Glomerular visceral epithelial cell (primary cell): ENCODE measurements around the gene MTSS2.
A peak's percentile ranks its signal among the peaks of the same experiment; 100 is the strongest.
"Not testable (repeated sequence)": the region's sequence is repeated elsewhere in the genome, so short reads cannot be mapped to it uniquely, and the experiment has no call there.

Experiments used
- DNase-seq: peaks from one replicate; pipeline ENCODE4 v3.0.0-alpha.2; 2016; ENCODE audit errors: extremely low spot score

MTSS2 gene

DNA sequence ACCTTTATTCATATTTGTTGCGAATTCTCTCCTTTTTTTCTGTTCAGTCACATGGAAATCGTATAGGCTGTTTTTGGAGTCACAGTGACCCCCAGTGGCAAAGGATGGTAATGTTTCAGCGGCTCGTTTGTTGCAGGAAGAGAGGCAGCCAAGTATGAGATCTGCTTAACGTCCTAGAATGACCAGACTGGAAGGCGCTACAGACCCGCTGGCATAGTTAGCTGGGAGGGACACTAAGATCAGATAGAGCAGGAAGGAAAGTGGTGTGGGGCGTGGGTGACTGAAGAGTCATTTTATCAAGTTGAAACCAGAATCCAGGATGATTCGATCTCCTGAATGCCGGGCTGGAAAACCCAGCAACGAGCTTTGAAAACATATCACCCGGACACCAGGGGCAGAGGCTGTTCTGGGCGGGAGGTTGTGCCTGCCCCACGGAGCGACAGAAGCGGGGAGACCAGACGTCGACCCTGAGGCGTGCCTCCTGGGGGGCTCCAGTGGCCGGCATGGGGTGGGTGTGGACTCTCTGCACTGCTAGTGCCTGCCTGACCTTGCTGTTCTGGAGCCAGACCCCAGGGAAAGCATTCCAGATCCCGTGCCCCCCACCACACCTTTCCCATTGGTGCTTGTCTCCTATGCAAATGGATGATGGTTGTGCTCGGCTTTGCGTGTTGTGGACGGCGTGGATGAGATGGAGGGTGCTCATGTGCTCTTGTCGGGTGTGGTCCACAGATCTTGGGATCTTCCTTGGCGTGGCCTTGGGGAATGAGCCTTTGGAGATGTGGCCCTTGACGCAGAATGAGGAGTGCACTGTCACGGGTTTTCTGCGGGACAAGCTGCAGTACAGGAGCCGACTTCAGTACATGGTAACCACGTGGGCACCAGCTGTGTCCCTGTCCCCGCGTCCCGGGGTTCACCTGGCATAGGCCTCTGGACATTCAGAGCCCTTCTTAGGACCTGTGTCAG, 31.8 kb downstream of the MTSS2 start:
- DNase-seq, result peak; percentile 84

DNA sequence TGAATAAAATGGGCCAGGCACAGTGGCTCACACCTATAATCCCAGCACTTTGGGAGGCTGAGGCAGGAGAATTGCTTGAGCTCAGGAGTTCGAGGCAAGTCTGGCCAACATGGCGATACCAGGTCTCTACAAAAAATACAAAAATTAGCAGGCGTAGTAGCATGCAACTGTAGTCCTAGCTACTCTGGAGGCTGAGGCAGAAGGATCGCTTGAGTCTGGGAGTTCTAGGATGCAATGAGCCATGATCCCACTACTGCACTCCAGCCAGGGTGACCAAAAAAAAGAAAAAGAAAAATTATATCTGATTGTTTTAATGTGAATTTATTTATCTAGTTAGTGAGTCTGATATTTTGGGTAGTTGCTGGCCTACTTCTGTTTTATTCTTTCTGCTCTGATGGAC, 32.4 kb downstream of the MTSS2 start:
- no peak for DNase-seq

DNA sequence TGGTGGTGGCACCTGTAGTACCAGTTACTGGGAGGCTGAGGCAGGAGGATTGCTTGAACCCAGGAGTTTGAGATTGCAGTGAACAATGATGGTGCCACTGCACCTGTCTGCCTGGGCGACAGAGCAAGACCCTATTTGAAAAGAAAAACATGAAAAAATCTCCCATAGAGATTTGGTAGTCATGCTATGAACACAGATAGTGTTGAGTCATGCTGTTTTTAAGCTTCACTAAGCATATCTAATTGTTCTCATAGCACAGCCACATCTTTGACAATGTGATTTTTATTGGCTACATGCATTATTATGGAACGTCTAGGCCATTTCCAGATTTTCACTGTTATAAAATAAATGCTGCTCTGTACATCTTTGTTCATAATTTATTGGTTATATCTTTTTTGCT, 33.5 kb downstream of the MTSS2 start:
- DNase-seq, result peak; percentile 33

DNA sequence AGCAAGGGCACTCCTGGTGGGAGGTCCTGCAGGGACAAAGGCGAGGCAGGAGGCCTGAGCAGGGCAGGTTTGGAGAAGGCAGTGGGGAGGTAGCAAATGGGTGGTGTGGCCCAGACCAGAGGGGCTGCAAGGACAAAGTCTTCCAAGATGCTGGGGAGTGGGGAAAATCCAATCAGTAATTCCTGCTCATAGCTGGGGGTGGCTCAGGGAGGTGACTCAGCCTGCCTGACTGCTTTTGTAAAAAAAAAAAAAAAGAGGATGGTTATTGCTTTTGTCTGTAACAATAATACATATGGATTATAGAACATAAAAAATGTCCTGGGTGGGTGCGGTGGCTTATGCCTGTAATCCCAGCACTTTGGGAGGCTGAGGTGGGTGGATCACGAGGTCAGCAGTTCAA, 34.3 kb downstream of the MTSS2 start:
- no peak for DNase-seq

DNA sequence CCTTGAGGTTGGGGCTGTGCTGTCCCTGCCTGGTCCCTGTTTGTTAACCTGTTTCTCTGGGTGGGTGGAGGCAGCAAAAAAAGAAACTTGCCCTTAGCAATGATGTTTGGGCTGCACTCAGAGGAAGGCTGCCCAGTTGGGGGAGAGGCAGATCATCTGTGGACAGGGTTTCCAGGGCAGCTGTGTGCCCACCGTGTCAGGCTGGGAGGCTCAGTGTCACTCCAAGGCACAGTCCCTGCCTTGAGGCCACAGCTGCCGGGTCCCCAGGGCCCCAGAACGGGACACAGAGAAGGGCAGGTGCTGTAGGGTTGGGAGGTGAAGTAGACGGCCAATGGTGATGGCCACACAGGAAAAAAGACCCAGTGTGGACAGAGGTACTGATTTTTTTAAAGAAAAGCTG, 35.6 kb downstream of the MTSS2 start:
- DNase-seq, result no peak

DNA sequence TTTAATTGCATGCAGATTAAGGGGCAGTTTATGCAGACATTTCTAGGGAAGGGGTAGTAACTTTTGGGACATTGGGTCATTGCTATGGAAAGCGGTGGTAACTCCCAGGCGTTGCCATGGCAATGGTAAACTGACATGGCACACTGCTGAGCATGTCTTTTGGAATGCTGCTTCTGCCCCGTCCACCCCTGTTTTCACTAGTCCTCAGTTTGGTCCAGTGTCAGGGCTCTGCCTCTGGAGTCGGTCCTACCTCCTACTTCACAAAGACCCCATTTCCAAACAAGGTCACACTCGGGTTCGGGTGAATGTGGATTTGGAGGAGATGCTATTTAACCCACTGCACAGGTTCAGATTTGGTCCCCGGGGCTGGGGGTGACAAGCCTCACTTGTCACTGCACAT, 36.6 kb downstream of the MTSS2 start:
- no peak for DNase-seq

DNA sequence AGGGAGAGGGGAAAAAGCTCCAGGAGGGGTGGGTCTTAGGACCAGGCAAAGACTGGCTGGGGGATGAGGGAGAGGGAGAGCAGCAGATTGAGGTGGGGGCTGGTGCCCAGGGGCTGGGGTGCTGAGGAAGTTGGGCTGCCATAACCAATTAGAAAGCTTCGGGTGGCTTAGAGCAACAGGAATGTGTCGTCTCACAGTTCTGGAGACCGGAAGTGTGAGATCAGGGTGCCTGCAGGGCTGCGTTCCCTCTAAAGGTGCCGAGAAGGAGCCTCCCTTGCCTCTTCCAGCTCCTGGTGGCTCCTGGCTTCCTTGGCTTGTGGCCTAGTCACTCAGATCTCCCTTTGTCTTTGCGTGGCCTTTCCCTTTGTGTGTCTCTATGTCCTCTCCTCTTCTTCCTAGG, 37.2 kb downstream of the MTSS2 start:
- DNase-seq, result no peak

DNA sequence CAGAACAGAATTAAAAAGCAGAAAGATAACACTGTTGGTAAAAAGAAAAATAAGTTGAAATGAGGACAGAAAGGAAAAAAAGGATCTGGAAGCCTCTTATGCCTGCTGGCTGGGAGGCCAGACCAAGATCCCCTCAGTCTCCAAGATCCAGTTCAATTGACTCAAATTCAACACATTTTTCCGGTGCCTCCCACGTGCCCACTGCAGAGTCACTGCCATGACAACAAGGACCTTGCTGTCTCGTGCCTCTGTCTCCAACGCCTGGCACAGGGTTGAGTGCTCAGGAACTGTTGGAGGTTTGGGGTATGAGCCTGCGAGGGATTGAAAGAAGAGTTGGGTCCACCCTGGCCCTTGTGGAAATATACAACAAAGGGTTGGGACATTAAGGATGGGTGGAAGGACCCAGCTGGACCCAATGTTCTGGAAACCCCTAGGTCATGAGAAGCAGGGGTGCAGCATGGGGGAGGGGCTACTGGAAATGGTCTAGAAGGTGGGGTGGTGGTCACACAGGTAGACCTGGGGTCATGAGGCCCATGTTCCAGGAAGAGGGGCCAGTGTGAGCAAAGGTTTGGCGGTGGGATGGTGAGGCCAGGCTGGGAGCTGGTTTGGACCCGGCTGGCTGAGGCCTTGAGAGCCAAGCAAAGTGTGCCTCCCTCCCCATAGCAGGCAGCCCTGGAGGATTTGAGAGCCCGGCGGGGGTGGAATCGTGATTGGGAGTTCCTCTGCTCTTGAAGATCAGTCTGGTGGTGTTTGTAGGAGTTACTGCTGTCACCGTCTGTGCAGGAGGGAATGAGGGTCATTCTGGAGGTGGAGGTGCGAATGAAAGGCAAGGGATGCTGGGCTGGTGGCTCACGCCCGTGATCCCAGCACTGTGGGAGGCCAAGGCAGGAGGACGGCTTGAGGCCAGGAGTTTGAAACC, 38.2 kb downstream of the MTSS2 start:
- no peak for DNase-seq

DNA sequence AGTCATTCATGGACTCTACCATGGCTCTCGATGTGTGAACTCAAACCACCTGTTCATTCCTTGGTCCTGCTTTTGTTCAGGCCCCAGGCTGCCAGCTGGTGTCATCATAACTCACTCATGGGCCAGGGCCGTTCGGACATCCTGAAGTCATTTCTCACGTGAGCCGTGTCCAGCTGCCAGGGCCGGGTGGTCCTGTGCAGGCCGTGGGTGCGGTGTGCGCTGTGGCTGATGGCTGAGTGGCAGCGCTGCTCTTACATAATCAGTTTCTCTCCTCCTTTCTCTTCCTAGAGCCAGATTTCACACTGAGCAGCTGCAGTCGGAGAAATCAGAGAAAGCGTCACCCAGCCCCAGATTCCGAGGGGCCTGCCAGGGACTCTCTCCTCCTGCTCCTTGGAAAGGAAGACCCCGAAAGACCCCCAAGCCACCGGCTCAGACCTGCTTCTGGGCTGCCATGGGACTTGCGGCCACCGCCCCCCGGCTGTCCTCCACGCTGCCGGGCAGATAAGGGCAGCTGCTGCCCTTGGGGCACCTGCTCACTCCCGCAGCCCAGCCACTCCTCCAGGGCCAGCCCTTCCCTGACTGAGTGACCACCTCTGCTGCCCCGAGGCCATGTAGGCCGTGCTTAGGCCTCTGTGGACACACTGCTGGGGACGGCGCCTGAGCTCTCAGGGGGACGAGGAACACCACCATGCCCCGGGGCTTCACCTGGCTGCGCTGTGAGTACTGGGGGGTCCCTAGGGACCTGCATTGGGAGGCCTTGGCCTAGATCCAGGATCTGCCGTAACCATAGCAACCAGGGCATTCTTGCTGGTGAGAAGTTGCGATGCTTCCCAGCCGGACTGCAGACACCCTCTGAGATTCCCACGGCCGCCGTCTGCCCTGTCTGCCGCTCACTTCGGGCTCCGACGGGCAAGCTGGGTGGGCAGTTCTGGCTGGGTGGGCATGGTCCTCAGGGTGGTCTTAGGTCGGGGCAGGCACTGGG, 39.3 kb downstream of the MTSS2 start, which contains the start of gene IL34:
TSS of gene IL34 (plus strand) at position 300 of the 982 bp plus-strand sequence. CDS start at position 689, 389 bp downstream.
- no peak for DNase-seq

DNA sequence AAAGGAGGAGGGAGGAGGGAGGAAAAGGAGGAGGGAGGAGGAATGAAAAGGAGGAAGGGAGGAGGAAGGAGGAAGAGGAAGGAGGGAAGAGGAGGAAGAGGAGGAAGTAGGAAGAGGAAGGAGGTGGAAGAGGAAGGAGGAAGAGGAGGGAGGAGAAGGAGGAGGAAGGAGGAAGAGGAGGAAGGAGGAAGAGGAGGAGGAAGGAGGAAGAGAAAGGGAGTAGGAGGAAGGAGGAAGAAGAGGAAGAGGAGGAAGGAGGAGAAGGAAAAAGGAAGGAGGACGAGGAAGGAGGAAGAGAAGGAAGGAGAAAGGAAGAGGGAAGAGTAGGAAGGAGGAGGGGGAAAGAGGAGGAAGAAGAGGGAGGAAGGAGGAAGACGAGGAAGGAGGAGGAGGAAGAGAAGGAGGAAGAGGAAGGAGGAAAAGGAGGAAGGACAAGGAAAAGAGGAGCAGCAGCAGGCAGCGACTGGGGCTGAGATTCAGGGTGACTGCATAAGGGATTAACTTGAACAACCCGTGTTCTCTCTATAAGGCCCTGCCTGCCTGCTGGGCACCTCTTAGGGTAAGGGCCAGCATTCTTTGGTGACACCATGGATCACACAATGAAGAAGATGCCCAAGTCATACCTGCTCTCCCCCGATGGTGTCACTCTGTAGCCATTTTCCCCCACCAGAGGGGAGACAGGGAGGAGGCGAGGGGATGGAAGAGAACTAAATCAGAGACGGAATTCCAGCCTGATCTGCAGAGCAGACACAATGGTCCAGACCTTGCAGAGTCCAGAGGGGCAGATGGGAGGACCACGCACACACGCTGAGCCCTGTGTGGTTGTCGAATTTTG, 40.9 kb downstream of the MTSS2 start:
- DNase-seq, result no peak

DNA sequence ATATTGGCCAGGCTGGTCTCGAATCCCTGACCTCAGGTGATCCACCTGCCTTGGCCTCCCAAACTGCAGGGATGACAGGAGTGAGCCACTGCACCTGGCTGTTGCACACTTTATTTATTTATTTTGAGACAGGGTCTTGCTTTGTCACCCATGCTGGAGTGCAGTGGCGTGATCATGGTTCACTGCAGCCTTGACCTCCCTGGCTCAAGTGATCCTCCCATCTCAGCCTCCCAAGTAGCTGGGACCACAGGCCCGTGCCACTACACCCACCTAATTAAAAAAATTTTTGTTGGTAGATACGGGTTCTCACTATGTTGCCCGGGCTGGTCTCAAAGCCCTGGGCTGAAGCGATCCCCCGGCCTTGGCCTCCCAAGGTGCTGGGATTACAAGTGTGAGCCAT, 42.6 kb downstream of the MTSS2 start:
- not testable (repeated sequence) for DNase-seq

DNA sequence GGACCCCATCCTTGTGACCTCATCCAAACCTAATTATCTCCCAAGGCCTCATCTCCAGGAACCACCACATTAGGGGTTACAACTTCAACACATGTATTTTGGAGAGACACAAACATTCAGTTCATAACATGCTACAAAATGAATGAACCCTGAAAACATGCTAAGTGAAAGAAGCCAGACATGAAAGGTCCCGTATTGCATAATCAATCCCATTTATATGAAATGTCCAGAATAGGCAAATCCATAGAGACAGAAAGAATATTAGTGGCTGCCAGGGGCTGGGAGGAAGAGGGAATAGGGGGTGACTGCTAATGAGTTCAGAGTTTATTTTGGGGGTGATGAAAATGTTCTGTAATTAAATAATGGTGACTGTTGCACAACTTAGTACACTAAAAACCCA, 43.2 kb downstream of the MTSS2 start:
- DNase-seq, result no peak

DNA sequence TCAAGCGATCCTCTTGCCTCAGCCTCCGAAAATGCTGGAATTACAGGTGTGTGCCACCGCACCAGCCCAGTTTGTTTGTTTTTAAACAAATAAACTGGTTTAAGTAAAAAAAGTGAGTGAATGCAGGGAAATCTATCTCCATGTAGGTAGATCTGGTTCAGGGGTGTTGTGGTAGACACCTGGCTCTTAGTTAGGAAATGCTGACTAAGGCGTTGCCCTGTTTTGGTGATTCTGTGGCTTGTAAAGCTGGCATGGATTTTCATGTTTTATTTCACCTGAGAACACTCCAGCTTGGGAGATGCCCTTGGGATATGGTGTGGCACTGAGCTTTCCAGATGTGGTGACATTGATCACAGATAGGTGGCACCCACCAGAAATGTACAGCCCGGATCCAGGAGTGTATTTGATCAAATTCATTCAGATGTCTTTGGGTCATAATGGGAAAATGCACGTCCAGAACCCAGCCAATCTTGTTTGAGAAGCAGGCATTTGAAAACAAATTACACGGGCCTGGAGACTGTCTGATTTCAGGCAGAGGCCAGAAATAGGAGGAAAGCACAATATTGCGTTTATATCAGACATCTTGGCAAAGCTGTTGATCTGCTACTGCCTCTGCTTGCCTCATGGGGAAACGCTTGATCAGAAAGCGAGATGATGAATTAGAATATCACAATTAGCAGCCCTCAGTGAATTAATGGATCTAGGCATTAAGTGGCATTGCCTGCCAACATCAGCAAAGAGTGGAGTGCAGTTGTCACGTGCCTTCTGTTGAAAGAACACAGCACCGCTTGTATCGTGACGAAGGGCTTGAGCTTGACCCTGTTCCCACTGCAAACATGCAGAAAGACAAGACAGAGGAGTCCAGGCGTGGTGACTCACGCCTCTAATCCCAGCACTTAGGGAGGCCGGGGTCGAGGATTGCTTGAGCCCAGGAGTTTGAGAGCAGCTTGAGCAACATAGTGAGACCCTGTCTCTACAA, 46.8 kb downstream of the MTSS2 start:
- no peak for DNase-seq
